Stimulated activated CD8-positive, alpha-beta memory T cell treated with anti-CD3 and anti-CD28 coated beads, Interleukin-2, amount 100 ng/mL, for 1 hour (primary cell): ENCODE data around the gene RBMS1.

Source experiments
- DNase-seq, 2 donors: peaks; one replicate each; pipeline ENCODE4 v3.0.0-alpha.2; 2020; ENCODE audit warnings: low read depth in 2 of 2

Gene RBMS1

GRCh38 chr2:160253440-160254188 lies 240.0 kb downstream of the RBMS1 start:
- no peak for DNase-seq

GRCh38 chr2:160252900-160253299 lies 240.7 kb downstream of the RBMS1 start:
- no peak for DNase-seq

- DNase-seq = no peak
Measured at GRCh38 chr2:160252278-160252887, 241.2 kb downstream of the RBMS1 start.

GRCh38 chr2:160251569-160251968 lies 242.0 kb downstream of the RBMS1 start:
- DNase-seq = no peak

- DNase-seq = no peak
Measured at GRCh38 chr2:160249876-160250275, 243.7 kb downstream of the RBMS1 start.

GRCh38 chr2:160247296-160248035 lies 246.1 kb downstream of the RBMS1 start:
- DNase-seq = no peak

- DNase-seq = no peak
Measured at GRCh38 chr2:160246356-160246755, 247.3 kb downstream of the RBMS1 start.

- no peak for DNase-seq
Measured at GRCh38 chr2:160245614-160246155, 247.9 kb downstream of the RBMS1 start.

- DNase-seq = no peak
Measured at GRCh38 chr2:160242893-160243564, 250.6 kb downstream of the RBMS1 start.

- DNase-seq = no peak
Measured at GRCh38 chr2:160241251-160242137, 252.1 kb downstream of the RBMS1 start.

GRCh38 chr2:160239436-160239835 lies 254.2 kb downstream of the RBMS1 start:
- no peak for DNase-seq

GRCh38 chr2:160238392-160238791 lies 255.2 kb downstream of the RBMS1 start:
- no peak for DNase-seq

- DNase-seq = no peak
Measured at GRCh38 chr2:160232905-160233475, 260.6 kb downstream of the RBMS1 start.

- no peak for DNase-seq
Measured at GRCh38 chr2:160229591-160229990, 264.0 kb downstream of the RBMS1 start.

GRCh38 chr2:160228141-160228917 lies 265.3 kb downstream of the RBMS1 start:
- DNase-seq = no peak

- no peak for DNase-seq
Measured at GRCh38 chr2:160227293-160227915, 266.2 kb downstream of the RBMS1 start.

GRCh38 chr2:160226367-160226766 lies 267.2 kb downstream of the RBMS1 start:
- DNase-seq = no peak

- DNase-seq = no peak
Measured at GRCh38 chr2:160225722-160226121, 267.9 kb downstream of the RBMS1 start.

- DNase-seq = no peak
Measured at GRCh38 chr2:160224507-160224906, 269.1 kb downstream of the RBMS1 start.
